Peyer's patch (tissue), 4 donors: ENCODE data around the gene TCAF1. TPM values are rescaled to one million over a fixed set of nuclear protein-coding genes. Genes with fewer than 3 reads are reported as not detected.

Source experiments
- DNase-seq, 3 donors: peaks; one replicate each; pipeline ENCODE4 v3.0.0-alpha.2; 2017 to 2019
- H3K27ac ChIP-seq, 4 donors: fragments of 200-600 bp; sonication (generic); one replicate each; pipeline ENCODE4 v1.5.1; 2016 to 2019
- H3K27me3 ChIP-seq, 2 donors: fragments of 200-600 bp; sonication (generic); one replicate each; pipeline ENCODE4 v1.5.1; 2019
- H3K36me3 ChIP-seq, 3 donors: fragments of 200-600 bp; sonication (generic); one replicate each; pipeline ENCODE4 v1.5.1; 2016 to 2019
- H3K4me1 ChIP-seq, 4 donors: fragments of 200-600 bp; sonication (generic); one replicate each; pipeline ENCODE4 v1.5.1; 2016 to 2019
- H3K4me3 ChIP-seq, 4 donors: fragments of 200-600 bp; sonication (generic); 1 replicate in 3 of 4; 2 replicates in 1 of 4; pipeline ENCODE4 v1.5.1; 2016 to 2019; ENCODE audit warnings: mild to moderate bottlenecking in 1 of 4
- H3K9me3 ChIP-seq, 4 donors: fragments of 200-600 bp; sonication (generic); one replicate each; pipeline ENCODE4 v1.5.1; 2016 to 2019; ENCODE audit warnings: mild to moderate bottlenecking in 1 of 4
- POLR2A ChIP-seq, 2 donors: fragments of 450-650 bp; IDR thresholded peaks; one replicate each; pipeline ENCODE4 v1.5.1; 2017; ENCODE audit warnings: antibody characterized with exemption in 2 of 2, mild to moderate bottlenecking in 2 of 2, moderate library complexity in 2 of 2
- total RNA-seq, 4 donors: library from RNA; depleted of rRNA; stranded (reverse); fragments of >200 nt; gene quantifications; one replicate each; pipeline ENCODE4 v1.1.0, GENCODE V29; 2016
- TF ChIP-seq, protein P1 (sequence below), 6 experiments: fragments of 450-650 bp in 4 of 6; fragments of 200-600 bp in 2 of 6; sonication (generic) in 1 of 6; IDR thresholded peaks; one replicate each; pipeline ENCODE4 v1.5.1; 2017 to 2019; ENCODE audit warnings: antibody characterized with exemption in 6 of 6, mild to moderate bottlenecking in 3 of 6, moderate library complexity in 1 of 6

Gene TCAF1
- total RNA-seq, 4 donors from 2014 or later: 21.8 to 33.8 (median 24.4) TPM

DNA sequence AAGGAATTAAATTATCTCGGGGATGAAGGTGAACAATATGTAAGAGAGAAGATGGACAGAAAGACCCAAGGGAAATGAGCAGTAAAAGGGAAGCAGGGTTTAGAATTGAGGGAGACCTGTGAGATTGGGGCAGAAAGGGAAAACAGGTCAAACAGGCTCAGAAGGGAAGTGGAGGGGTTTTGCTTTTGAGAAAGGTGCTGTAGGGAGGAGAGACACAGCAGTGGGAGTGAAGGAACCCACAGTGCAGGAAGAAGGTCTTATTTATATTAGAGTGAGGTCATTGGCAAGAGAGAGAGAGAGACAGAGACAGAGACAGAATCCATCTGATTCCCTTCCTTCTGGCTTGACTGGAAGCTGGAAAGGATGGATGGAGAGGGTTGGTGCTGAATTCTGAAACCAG, 3.5 kb upstream of the TCAF1 start:
- H3K36me3 ChIP-seq: no peaks in the 10 kb centered on the region
- H3K27me3 ChIP-seq: no peaks in the 10 kb centered on the region
- H3K9me3 ChIP-seq: no peaks in the 10 kb centered on the region
- no peak overlapping the region for H3K4me3 ChIP-seq
- TF ChIP-seq, protein P1, sequence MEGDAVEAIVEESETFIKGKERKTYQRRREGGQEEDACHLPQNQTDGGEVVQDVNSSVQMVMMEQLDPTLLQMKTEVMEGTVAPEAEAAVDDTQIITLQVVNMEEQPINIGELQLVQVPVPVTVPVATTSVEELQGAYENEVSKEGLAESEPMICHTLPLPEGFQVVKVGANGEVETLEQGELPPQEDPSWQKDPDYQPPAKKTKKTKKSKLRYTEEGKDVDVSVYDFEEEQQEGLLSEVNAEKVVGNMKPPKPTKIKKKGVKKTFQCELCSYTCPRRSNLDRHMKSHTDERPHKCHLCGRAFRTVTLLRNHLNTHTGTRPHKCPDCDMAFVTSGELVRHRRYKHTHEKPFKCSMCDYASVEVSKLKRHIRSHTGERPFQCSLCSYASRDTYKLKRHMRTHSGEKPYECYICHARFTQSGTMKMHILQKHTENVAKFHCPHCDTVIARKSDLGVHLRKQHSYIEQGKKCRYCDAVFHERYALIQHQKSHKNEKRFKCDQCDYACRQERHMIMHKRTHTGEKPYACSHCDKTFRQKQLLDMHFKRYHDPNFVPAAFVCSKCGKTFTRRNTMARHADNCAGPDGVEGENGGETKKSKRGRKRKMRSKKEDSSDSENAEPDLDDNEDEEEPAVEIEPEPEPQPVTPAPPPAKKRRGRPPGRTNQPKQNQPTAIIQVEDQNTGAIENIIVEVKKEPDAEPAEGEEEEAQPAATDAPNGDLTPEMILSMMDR (IDR thresholded peaks at IDR 0.05): no peak
- no peak for TF ChIP-seq POLR2A (IDR thresholded peaks at IDR 0.05)
- H3K27ac ChIP-seq: no peak overlapping the region
- no peak for DNase-seq
- peaks cover 0 to 13% (median 0%) of the 10 kb centered on the region in 4 donors for H3K4me1 ChIP-seq

DNA sequence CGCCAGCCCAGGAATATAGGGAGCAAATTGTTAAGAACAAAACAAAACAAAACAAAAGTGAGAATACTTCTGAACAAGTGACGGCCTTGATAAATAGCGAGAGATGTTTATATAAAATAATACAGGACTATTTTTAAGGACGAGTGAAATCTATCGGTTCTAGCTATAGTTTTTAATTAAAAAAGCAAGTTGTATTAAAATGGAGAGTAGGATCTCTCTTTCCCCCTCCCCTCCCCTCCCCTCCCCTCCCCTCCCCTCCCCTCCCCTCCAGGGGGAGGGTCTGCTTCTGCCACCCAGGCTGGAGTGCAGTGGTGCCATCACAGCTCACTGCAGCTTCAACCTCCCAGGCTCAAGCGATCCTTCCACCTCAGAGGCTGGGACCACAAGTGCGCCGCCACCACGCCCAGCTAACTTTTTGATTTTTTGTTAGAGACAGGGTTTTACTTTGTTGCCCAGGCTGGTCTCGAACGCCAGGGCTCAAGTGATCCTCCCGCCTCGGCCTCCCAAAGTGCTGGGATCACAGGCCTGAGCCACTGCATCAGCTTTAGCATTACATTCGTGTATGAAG, 440 bp upstream of the TCAF1 start:
- no peaks in the 10 kb centered on the region for H3K9me3 ChIP-seq
- H3K36me3 ChIP-seq: no peaks in the 10 kb centered on the region
- DNase-seq: no peak
- TF ChIP-seq POLR2A (IDR thresholded peaks at IDR 0.05): no peak
- TF ChIP-seq, protein P1 (IDR thresholded peaks at IDR 0.05): no peak
- H3K4me1 ChIP-seq: peaks cover 0 to 23% (median 0%) of the 10 kb centered on the region in 4 donors
- H3K27me3 ChIP-seq: no peaks in the 10 kb centered on the region
- peak overlapping the region; percentile 87 to 98 (median 94) for H3K27ac ChIP-seq
- peak overlapping the region in 3 of 4 donors; percentile 72 to 88 (median 87) for H3K4me3 ChIP-seq

DNA sequence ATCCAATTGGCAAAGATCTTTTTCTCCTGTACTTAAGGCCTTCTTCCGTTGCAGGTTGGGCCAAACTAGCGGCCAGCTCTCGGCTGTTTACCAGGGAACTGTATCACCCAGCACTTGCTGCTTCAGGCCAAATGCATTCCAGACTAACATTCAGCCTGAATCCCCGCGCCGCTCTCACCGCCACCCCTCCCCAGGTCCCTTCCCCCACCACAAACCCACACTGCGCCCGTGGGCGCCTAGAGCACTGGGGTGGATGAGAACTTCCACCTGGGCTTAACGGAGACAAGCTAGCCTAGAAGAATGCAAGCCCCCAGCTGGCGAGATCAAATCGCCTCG, 676 bp downstream of the TCAF1 start:
- peak in 1 of 3 donors; percentile 62 for DNase-seq
- Histone ChIP-seq H3K4me3 (peak overlapping the region; percentile 72 to 88 (median 82)), H3K9me3 (no peaks in the 10 kb centered on the region), H3K4me1 (peaks cover 0 to 23% (median 0%) of the 10 kb centered on the region in 4 donors), H3K27ac (peak overlapping the region; percentile 87 to 98 (median 94)), H3K27me3 (no peaks in the 10 kb centered on the region), H3K36me3 (no peaks in the 10 kb centered on the region)
- no peak for TF ChIP-seq POLR2A (IDR thresholded peaks at IDR 0.05)
- TF ChIP-seq, protein P1 (IDR thresholded peaks at IDR 0.05): no peak

DNA sequence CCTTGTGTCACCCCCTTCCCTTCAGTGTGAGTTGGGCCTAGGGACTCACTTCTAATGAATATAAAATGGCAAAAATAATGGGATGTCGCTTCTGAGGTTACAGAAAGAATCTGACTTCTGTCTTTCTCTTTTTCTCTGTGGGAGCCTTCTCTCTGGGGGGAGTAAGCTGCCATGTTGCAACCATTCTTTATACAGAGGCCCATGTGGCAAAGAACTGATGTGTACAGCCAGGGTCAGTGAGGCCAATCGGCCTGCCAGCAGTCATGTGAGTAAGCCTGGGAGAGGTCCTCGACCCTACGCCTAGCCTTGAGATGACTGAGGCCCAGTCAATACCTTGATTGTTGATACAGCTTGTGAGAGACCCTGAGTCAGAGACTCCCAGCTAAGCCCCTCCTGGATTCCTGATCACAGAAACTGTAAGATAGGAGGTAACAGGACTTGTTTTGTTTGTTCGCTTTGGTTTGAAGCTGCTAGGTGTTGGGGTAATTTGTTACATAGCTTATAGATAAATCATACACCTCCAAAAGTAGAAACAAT, 1.7 kb downstream of the TCAF1 start:
- no peak for TF ChIP-seq POLR2A (IDR thresholded peaks at IDR 0.05)
- TF ChIP-seq, protein P1 (IDR thresholded peaks at IDR 0.05): no peak
- Histone ChIP-seq H3K36me3 (no peaks in the 10 kb centered on the region), H3K27ac (peak overlapping the region in 3 of 4 donors; percentile 7 to 98 (median 97)), H3K9me3 (no peaks in the 10 kb centered on the region), H3K27me3 (no peaks in the 10 kb centered on the region), H3K4me1 (peaks cover 0 to 23% (median 0%) of the 10 kb centered on the region in 4 donors), H3K4me3 (peak overlapping the region in 2 of 4 donors; percentile 87 to 88)
- DNase-seq: peak in 1 of 3 donors; percentile 73

DNA sequence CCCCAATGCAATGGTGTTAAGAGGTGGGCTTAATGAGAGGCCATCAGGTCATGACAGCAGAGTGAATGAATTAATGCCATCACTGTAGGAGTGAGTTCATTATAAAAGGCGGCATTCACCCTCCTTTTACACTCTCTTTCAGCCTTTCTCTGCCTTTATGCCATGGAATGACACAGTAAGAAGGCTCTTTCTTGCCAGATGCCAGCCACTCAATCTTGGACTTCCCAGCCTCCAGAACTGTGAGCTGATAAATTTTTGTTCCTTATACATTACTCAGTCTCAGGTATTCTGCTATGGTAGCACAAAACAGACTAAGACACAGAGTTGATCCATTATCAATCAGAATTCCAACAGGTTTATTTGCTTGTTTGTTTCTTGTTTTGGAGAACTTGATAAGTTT, 3.2 kb downstream of the TCAF1 start:
- no peak overlapping the region for H3K27ac ChIP-seq
- no peaks in the 10 kb centered on the region for H3K9me3 ChIP-seq
- H3K36me3 ChIP-seq: no peaks in the 10 kb centered on the region
- no peak overlapping the region for H3K4me3 ChIP-seq
- no peak for DNase-seq
- peaks cover 0 to 17% (median 0%) of the 10 kb centered on the region in 4 donors for H3K4me1 ChIP-seq
- no peaks in the 10 kb centered on the region for H3K27me3 ChIP-seq
- no peak for TF ChIP-seq POLR2A (IDR thresholded peaks at IDR 0.05)

DNA sequence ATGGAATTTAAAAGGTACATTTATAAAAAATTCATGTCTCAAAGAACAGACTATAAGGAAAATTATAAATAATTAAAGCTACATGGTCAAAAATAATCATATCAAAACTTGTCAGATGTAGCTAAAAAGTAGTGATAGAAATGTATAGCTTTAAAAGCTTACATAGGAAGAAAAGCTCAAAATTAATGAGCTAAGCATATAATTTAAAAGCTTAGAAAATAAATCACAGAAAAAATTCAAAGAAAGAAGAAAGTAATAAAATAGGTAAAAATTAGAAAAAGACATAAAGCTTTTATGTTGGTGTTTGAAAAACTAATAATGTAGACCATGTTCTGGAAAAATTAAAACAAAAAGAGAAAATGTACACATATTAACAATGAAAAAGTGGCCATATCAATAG, 5.3 kb downstream of the TCAF1 start:
- TF ChIP-seq, protein P1 (IDR thresholded peaks at IDR 0.05): no peak
- TF ChIP-seq POLR2A (IDR thresholded peaks at IDR 0.05): no peak
- H3K27ac ChIP-seq: no peak overlapping the region

More for the DNA sequence above, 5.3 kb downstream of the TCAF1 start:
- no peaks in the 10 kb centered on the region for H3K27me3 ChIP-seq
- no peak overlapping the region for H3K4me3 ChIP-seq
- DNase-seq: no peak
- peaks cover 0 to 10% (median 0%) of the 10 kb centered on the region in 4 donors for H3K4me1 ChIP-seq
- no peaks in the 10 kb centered on the region for H3K9me3 ChIP-seq
- H3K36me3 ChIP-seq: no peaks in the 10 kb centered on the region
